Testis (tissue), 3 donors: ENCODE data around the gene SDK1. TPM values are rescaled to one million over a fixed set of nuclear protein-coding genes. Genes with fewer than 3 reads are reported as not detected.

ENCODE experiments used
- DNase-seq: peaks from one replicate; pipeline ENCODE4 v3.0.0-alpha.2; 2019
- H3K27ac ChIP-seq, 2 donors: fragments of 200-600 bp; sonication (generic); one replicate each; pipeline ENCODE4 v1.5.1; 2019
- H3K27me3 ChIP-seq: fragments of 200-600 bp; sonication (generic); one replicate; pipeline ENCODE4 v1.5.1; 2019
- H3K36me3 ChIP-seq: fragments of 200-600 bp; sonication (generic); one replicate; pipeline ENCODE4 v1.5.1; 2017; ENCODE audit warnings: low read depth; ENCODE audit errors: missing control alignments
- H3K4me1 ChIP-seq: fragments of 200-600 bp; sonication (generic); one replicate; pipeline ENCODE4 v1.5.1; 2019
- H3K4me3 ChIP-seq, 2 donors: fragments of 200-600 bp; sonication (generic); one replicate each; pipeline ENCODE4 v1.5.1; 2017 to 2019
- H3K9me3 ChIP-seq: fragments of 200-600 bp; sonication (generic); one replicate; pipeline ENCODE4 v1.5.1; 2017
- POLR2A ChIP-seq: fragments of 450-650 bp; IDR thresholded peaks from one replicate; pipeline ENCODE4 v1.6.1; 2017; ENCODE audit warnings: antibody characterized with exemption, mild to moderate bottlenecking, moderate library complexity
- WGBS, 2 donors: methylation state at CpG; one replicate each; pipeline ENCODE4 v1.1.5; 2018; 5-methylcytosine and 5-hydroxymethylcytosine counted together
- intact Hi-C: fragments of 100-400 bp; cut with DNase I; formaldehyde crosslinking; loops from one replicate; pipeline ENCODE4 v1.15.1; 2023; ENCODE audit warnings: low total_unique reads
- polyA plus RNA-seq: library from polyadenylated mRNA; stranded (reverse); fragments of 350-450 nt; fragmentation: Illumina TruSeq; extraction: RNeasy Lipid Tissue Mini Kit (QIAGEN cat#74804); gene quantifications from one replicate; pipeline ENCODE4 v1.2.3, GENCODE V29; 2014; ENCODE audit warnings: low read depth, low replicate concordance; ENCODE audit not compliant: insufficient read depth
- total RNA-seq, 2 donors: library from RNA; depleted of rRNA; stranded (reverse); fragments of >200 nt; gene quantifications; one replicate each; pipeline ENCODE4 v1.2.3, GENCODE V29; 2016
- TF ChIP-seq, protein P1 (sequence below), 3 experiments: fragments of 450-650 bp in 2 of 3; fragments of 200-600 bp in 1 of 3; sonication (generic) in 1 of 3; IDR thresholded peaks; one replicate each; pipeline ENCODE4 v1.5.1; 2016 to 2019; ENCODE audit warnings: antibody characterized with exemption in 3 of 3, mild to moderate bottlenecking in 2 of 3, moderate library complexity in 1 of 3

SDK1 gene
- total and polyA plus RNA-seq, 3 donors from 2014 or later: 20.0 to 36.2 (median 24.9) TPM

DNA sequence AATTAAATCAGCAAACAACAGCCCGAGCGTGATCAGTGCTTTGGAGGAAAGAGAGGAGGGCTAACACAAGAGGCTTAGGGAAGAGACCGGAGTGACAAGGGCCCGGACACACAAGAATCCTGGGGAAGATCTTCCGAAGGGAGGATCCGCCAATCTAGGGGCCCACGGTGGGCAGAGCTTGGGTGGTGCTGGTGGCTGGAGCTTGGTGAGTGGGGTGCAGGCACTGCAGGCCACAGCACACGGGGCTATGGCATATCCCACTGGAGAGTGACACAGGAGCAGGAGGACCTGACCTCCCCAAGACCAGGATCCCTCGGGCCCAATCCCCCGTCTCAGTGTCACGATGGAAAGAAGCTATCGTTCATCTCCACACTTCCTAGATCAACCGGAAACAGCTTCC lies 909.8 kb downstream of the SDK1 start:
- no peaks in the 10 kb centered on the region for H3K9me3 ChIP-seq
- H3K27me3 ChIP-seq: no peaks in the 10 kb centered on the region
- no peak overlapping the region for H3K27ac ChIP-seq
- DNase-seq: no peak
- no peak overlapping the region for H3K4me3 ChIP-seq
- peaks cover 2% of the 10 kb centered on the region for H3K4me1 ChIP-seq
- TF ChIP-seq, protein P1, sequence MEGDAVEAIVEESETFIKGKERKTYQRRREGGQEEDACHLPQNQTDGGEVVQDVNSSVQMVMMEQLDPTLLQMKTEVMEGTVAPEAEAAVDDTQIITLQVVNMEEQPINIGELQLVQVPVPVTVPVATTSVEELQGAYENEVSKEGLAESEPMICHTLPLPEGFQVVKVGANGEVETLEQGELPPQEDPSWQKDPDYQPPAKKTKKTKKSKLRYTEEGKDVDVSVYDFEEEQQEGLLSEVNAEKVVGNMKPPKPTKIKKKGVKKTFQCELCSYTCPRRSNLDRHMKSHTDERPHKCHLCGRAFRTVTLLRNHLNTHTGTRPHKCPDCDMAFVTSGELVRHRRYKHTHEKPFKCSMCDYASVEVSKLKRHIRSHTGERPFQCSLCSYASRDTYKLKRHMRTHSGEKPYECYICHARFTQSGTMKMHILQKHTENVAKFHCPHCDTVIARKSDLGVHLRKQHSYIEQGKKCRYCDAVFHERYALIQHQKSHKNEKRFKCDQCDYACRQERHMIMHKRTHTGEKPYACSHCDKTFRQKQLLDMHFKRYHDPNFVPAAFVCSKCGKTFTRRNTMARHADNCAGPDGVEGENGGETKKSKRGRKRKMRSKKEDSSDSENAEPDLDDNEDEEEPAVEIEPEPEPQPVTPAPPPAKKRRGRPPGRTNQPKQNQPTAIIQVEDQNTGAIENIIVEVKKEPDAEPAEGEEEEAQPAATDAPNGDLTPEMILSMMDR (IDR thresholded peaks at IDR 0.05): no peak
- no peak for TF ChIP-seq POLR2A
- intact Hi-C loops: no loop called here
- H3K36me3 ChIP-seq: no peaks in the 10 kb centered on the region
- WGBS, 2 donors: 96% methylated on average over 13 of the region's 13 CpGs

DNA sequence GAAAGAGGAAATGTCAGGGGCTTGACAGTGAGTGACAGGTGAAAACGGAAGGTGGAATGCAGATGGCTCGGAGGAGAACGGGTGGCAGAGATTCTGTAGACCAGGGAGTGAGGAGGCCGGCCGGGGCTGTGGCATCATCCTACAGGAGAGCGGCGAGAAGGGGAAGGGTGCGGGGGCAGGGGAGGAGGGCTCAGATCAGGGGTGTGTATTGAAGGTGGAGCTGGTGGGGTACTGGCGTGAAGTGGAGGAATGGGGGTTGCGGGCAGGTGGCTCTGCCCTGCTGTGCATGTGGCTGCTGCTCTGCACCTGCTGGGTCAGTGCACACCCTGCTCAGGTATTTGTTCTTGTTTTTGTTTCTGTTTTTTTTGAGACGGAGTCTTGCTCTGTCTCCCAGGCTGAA lies 910.2 kb downstream of the SDK1 start:
- DNase-seq: no peak
- TF ChIP-seq, protein P1 (IDR thresholded peaks at IDR 0.05): no peak
- TF ChIP-seq POLR2A: no peak
- Histone ChIP-seq H3K27me3 (no peaks in the 10 kb centered on the region), H3K9me3 (no peaks in the 10 kb centered on the region), H3K4me1 (peaks cover 6% of the 10 kb centered on the region), H3K27ac (no peak overlapping the region), H3K36me3 (no peaks in the 10 kb centered on the region), H3K4me3 (no peak overlapping the region)
- intact Hi-C loops: no loop called here
- WGBS, 2 donors: 89 to 97% methylated on average over 11 of the region's 11 CpGs

DNA sequence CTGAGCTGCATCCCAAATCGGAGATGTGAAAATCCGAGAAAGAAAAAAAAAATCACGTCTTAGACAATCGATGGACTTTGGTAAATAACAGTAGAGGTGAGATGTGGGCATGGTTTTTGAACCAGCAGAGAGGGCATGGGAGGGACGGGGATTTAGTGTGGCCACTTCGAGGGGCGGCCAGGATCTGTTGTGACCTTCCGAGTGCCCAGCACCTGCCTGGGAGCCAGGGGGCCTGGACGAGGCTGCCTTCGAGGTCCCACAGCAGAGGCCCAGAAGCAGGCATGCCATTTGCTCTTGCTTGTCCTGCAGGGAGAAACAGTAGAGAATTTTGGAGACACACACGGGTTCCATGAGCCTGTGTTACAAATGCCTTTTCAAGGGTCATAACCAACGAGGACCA lies 911.3 kb downstream of the SDK1 start:
- WGBS, 2 donors: 88 to 93% methylated on average over 12 of the region's 12 CpGs
- TF ChIP-seq POLR2A: no peak
- TF ChIP-seq, protein P1 (IDR thresholded peaks at IDR 0.05): no peak
- H3K4me1 ChIP-seq: peaks cover 6% of the 10 kb centered on the region
- H3K27ac ChIP-seq: no peak overlapping the region
- H3K27me3 ChIP-seq: no peaks in the 10 kb centered on the region
- H3K36me3 ChIP-seq: no peaks in the 10 kb centered on the region
- no peaks in the 10 kb centered on the region for H3K9me3 ChIP-seq
- H3K4me3 ChIP-seq: no peak overlapping the region
- intact Hi-C loops: no loop called here
- no peak for DNase-seq

DNA sequence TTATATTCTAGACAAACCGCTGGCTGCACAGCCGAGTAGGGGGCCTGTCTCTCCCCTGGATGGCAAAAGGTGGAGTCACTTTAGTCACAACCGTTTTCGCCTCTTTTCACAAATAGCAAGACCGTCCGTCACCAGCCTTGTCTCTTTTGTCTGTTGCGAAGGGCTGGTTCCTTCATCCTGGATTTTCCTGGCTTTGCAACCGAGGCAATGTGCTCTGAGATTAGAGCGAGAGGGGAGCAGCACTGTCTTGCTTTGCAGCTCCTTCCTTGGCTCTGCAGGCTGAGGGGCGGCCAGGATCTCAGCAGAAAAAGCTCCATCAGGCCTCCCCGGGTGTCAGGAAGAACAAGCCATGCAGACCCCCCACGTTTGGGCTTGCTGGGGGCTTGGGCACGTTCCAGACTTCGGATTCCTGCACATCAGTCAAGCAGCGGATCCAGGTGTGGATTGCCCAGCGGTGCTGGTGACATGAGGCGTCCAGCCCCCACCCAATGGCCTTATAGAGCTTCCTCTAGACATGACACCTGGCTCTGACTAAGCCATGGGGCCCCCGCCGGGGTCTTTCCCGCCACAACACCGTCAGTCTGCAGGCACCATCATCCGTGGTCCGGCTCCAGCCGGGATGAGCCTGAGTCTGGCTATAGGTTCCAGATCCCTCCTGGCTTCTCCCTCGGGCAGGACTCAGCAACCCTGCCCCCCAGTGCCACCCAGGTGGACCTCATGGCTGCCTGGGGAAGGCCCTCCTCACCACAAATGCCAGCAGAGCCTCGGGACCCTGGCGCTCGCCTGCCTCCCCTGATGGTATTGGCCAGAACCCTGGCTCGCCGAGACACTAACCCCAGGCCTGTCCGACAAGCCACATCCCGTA lies 913.5 kb downstream of the SDK1 start:
- WGBS, 2 donors: 89 to 96% methylated on average over 19 to 32 of the region's 32 CpGs
- intact Hi-C loops: no loop called here
- TF ChIP-seq POLR2A: no peak
- TF ChIP-seq, protein P1 (IDR thresholded peaks at IDR 0.05): no peak

More for the DNA sequence above, 913.5 kb downstream of the SDK1 start:
- no peak overlapping the region for H3K27ac ChIP-seq
- H3K36me3 ChIP-seq: no peaks in the 10 kb centered on the region
- H3K9me3 ChIP-seq: no peaks in the 10 kb centered on the region
- H3K27me3 ChIP-seq: no peaks in the 10 kb centered on the region
- peaks cover 6% of the 10 kb centered on the region for H3K4me1 ChIP-seq
- no peak overlapping the region for H3K4me3 ChIP-seq
- no peak for DNase-seq
